GM23338 (cell line): ENCODE data around the gene COL4A2.

Source experiments
- ETS1 ChIP-seq: IDR thresholded peaks from 2 replicates; pipeline ENCODE4 v1.6.1; 2016; ENCODE audit warnings: antibody characterized with exemption
- EZH2 ChIP-seq: fragments of 200-600 bp; sonication (generic); IDR thresholded peaks from one replicate; pipeline ENCODE4 v1.8.0; 2017; ENCODE audit warnings: antibody characterized with exemption, mild to moderate bottlenecking, low read depth; ENCODE audit not compliant: unreplicated experiment
- EZH2phosphoT487 ChIP-seq: fragments of 200-600 bp; sonication (generic); IDR thresholded peaks from one replicate; pipeline ENCODE4 v1.8.1; 2018; ENCODE audit warnings: antibody characterized with exemption; ENCODE audit not compliant: unreplicated experiment
- JUNB ChIP-seq: IDR thresholded peaks from one replicate; pipeline ENCODE4 v1.6.1; 2016; ENCODE audit warnings: antibody characterized with exemption; ENCODE audit not compliant: unreplicated experiment
- POLR2AphosphoS5 ChIP-seq: IDR thresholded peaks from 2 replicates; pipeline ENCODE4 v1.6.1; 2016; ENCODE audit warnings: antibody characterized with exemption, low read depth
- STAT1 ChIP-seq: IDR thresholded peaks from one replicate; pipeline ENCODE4 v1.6.1; 2016; ENCODE audit warnings: antibody characterized with exemption; ENCODE audit not compliant: unreplicated experiment
- TF ChIP-seq, protein P1 (sequence below), 2 experiments: fragments of 200-600 bp in 1 of 2; sonication (generic) in 1 of 2; conservative IDR thresholded peaks; 2 replicates each; pipeline versions ENCODE4 v1.5.1 to v1.6.1; 2016 to 2017; ENCODE audit warnings: antibody characterized with exemption in 2 of 2, low read depth in 2 of 2, mild to moderate bottlenecking in 2 of 2, moderate library complexity in 1 of 2
- TF ChIP-seq, protein P2 (sequence below): IDR thresholded peaks from one replicate; pipeline ENCODE4 v1.6.1; 2018; ENCODE audit warnings: antibody characterized with exemption; ENCODE audit not compliant: unreplicated experiment

- TF ChIP-seq, protein P1, sequence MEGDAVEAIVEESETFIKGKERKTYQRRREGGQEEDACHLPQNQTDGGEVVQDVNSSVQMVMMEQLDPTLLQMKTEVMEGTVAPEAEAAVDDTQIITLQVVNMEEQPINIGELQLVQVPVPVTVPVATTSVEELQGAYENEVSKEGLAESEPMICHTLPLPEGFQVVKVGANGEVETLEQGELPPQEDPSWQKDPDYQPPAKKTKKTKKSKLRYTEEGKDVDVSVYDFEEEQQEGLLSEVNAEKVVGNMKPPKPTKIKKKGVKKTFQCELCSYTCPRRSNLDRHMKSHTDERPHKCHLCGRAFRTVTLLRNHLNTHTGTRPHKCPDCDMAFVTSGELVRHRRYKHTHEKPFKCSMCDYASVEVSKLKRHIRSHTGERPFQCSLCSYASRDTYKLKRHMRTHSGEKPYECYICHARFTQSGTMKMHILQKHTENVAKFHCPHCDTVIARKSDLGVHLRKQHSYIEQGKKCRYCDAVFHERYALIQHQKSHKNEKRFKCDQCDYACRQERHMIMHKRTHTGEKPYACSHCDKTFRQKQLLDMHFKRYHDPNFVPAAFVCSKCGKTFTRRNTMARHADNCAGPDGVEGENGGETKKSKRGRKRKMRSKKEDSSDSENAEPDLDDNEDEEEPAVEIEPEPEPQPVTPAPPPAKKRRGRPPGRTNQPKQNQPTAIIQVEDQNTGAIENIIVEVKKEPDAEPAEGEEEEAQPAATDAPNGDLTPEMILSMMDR (conservative IDR thresholded peaks at IDR 0.05; ENCODE audit: low read depth in 2 of 2), result no peak
- TF ChIP-seq, protein P2, sequence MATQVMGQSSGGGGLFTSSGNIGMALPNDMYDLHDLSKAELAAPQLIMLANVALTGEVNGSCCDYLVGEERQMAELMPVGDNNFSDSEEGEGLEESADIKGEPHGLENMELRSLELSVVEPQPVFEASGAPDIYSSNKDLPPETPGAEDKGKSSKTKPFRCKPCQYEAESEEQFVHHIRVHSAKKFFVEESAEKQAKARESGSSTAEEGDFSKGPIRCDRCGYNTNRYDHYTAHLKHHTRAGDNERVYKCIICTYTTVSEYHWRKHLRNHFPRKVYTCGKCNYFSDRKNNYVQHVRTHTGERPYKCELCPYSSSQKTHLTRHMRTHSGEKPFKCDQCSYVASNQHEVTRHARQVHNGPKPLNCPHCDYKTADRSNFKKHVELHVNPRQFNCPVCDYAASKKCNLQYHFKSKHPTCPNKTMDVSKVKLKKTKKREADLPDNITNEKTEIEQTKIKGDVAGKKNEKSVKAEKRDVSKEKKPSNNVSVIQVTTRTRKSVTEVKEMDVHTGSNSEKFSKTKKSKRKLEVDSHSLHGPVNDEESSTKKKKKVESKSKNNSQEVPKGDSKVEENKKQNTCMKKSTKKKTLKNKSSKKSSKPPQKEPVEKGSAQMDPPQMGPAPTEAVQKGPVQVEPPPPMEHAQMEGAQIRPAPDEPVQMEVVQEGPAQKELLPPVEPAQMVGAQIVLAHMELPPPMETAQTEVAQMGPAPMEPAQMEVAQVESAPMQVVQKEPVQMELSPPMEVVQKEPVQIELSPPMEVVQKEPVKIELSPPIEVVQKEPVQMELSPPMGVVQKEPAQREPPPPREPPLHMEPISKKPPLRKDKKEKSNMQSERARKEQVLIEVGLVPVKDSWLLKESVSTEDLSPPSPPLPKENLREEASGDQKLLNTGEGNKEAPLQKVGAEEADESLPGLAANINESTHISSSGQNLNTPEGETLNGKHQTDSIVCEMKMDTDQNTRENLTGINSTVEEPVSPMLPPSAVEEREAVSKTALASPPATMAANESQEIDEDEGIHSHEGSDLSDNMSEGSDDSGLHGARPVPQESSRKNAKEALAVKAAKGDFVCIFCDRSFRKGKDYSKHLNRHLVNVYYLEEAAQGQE, result no peak
- TF ChIP-seq EZH2 (no peak), POLR2AphosphoS5 (no peak), EZH2phosphoT487 (no peak), STAT1 (no peak), JUNB (no peak), ETS1 (no peak)
Measured at GRCh38 chr13:110495376-110495775, 188.3 kb downstream of the COL4A2 start.
